BLaER1 (cell line): ENCODE measurements around the gene ALCAM.
"Not testable (repeated sequence)": the region's sequence is repeated elsewhere in the genome, so short reads cannot be mapped to it uniquely, and the experiment has no call there.

Experiments
- H3K27ac ChIP-seq: shearing (Covaris generic); formaldehyde crosslinking; 2 replicates; pipeline ENCODE4 v1.8.1; 2022
- H3K27me3 ChIP-seq: shearing (Covaris generic); formaldehyde crosslinking; 2 replicates; pipeline ENCODE4 v1.8.1; 2022
- H3K36me3 ChIP-seq: shearing (Covaris generic); formaldehyde crosslinking; 2 replicates; pipeline ENCODE4 v1.8.1; 2022
- H3K4me1 ChIP-seq: shearing (Covaris generic); formaldehyde crosslinking; 2 replicates; pipeline ENCODE4 v1.8.1; 2022
- H3K4me2 ChIP-seq: shearing (Covaris generic); formaldehyde crosslinking; 2 replicates; pipeline ENCODE4 v1.8.1; 2022
- H3K4me3 ChIP-seq: shearing (Covaris generic); formaldehyde crosslinking; 2 replicates; pipeline ENCODE4 v1.8.1; 2022
- H3K9ac ChIP-seq: shearing (Covaris generic); formaldehyde crosslinking; 2 replicates; pipeline ENCODE4 v1.8.1; 2022
- H3K9me3 ChIP-seq: shearing (Covaris generic); formaldehyde crosslinking; 2 replicates; pipeline ENCODE4 v1.8.1; 2022
- H4K20me1 ChIP-seq: shearing (Covaris generic); formaldehyde crosslinking; 2 replicates; pipeline ENCODE4 v1.8.1; 2022
- Cebpa-rat ChIP-seq: shearing (Covaris generic); IDR thresholded peaks from 2 replicates; pipeline ENCODE4 v1.8.1; 2022

Gene ALCAM

DNA sequence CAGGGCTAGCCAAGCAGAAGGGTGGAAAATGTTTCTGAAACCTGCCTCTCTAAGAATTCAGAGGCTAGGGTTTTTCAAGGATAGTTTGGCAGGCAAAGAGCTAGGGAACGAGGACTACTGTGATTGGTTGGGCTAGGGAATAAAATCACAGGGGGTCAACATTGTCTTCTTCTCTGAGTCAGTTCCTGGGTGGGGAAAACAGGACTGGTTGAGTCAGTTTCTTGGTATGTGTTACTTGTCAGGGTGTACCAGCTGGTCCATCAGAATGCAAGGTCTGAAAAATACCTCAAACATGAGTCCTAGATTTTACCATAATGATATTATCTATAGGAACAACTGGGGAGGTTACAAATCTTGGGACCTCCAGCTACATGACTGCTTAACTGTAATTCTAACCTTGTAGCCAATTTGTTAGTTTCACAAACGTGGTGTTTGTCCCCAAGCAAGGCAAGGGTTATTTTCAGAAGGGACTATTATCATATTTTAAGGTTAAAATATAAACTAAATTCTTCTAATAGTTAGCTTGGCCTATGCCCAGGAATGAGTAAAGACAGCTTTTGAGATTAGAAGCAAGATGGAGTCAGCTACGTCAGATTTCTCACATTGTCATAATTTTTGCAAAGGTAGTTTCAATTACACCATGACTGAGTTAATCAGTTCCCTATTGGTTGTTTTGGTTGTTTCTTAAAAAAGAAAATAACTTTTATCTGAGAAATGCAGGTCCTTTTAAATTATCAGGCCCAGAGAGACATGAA, 231.5 kb downstream of the ALCAM start:
- Histone ChIP-seq H3K27me3 (no peaks in the 10 kb centered on the region), H3K9me3 (no peaks in the 10 kb centered on the region), H3K36me3 (no peaks in the 10 kb centered on the region), H3K27ac (no peak overlapping the region), H4K20me1 (no peaks in the 10 kb centered on the region), H3K4me1 (no peaks in the 10 kb centered on the region), H3K4me3 (no peak overlapping the region), H3K4me2 (no peak overlapping the region), H3K9ac (no peak overlapping the region)
- TF ChIP-seq Cebpa-rat = no peak

DNA sequence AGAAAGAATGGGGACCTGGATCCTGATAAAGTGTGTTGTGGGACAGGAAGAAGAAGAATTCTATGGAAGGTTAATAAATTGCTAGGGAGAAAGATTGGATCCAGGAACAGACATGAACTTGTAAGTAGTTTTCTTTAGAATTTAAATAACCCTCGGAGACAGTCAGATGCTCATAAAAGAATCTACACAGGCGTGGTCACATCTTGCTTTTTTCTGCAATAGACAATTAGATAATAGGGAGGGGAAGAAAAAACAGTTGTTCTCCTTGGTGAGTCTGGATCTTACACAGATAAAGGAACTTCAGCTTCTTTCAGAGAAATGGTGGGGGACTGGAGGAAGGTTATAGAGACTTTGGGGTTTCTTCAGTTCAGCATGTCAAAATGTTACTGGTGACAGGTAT, 232.6 kb downstream of the ALCAM start:
- Histone ChIP-seq H3K4me3 (no peak overlapping the region), H3K9ac (no peak overlapping the region), H3K36me3 (no peaks in the 10 kb centered on the region), H4K20me1 (no peaks in the 10 kb centered on the region), H3K4me1 (no peaks in the 10 kb centered on the region), H3K4me2 (no peak overlapping the region), H3K9me3 (no peaks in the 10 kb centered on the region), H3K27me3 (no peaks in the 10 kb centered on the region), H3K27ac (no peak overlapping the region)
- TF ChIP-seq Cebpa-rat = no peak

DNA sequence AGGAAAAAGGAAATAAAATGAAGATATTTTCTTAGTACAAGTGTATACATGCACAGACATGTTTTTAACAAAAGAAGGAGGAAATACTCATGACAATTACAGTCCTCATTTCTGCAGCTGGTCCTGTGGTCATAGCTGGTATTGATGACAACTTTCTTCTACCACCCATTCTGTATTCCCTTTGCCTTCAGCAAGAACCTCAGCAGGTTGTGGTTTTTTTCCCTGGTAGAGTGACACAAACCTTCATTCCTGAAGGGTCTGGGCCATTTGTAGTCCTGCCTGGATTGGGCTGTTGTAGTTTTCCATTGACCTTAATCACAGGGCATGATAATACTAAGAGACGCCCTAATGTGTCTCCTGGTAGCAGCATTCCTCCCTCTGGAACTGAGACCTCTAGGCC, 235.0 kb downstream of the ALCAM start:
- H3K27me3 ChIP-seq, H3K4me3 ChIP-seq, H3K4me1 ChIP-seq, H3K27ac ChIP-seq, H4K20me1 ChIP-seq, H3K9me3 ChIP-seq, H3K36me3 ChIP-seq, H3K9ac ChIP-seq, H3K4me2 ChIP-seq: not testable (repeated sequence)

DNA sequence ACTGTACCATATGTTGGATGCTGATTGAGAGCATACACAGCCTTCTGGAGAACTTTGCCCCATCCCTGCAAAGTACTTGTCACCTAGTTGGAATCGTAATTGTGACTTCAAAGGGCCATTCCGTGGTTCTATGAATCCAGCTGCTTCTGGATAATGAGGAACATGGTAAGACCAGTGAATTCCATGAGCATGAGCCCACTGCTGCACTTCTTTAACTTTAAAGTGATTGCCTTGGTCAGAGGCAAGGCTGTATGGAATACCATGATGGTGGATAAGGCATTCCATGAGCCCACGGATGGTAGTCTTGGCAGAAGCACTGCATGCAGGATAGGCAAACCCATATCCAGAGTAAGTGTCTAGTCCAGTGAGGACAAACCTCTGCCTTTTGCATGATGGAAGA, 235.6 kb downstream of the ALCAM start:
- not testable (repeated sequence) for H4K20me1 ChIP-seq, H3K36me3 ChIP-seq, H3K27me3 ChIP-seq, H3K9me3 ChIP-seq, H3K4me2 ChIP-seq, H3K4me1 ChIP-seq, H3K9ac ChIP-seq, H3K4me3 ChIP-seq, H3K27ac ChIP-seq

DNA sequence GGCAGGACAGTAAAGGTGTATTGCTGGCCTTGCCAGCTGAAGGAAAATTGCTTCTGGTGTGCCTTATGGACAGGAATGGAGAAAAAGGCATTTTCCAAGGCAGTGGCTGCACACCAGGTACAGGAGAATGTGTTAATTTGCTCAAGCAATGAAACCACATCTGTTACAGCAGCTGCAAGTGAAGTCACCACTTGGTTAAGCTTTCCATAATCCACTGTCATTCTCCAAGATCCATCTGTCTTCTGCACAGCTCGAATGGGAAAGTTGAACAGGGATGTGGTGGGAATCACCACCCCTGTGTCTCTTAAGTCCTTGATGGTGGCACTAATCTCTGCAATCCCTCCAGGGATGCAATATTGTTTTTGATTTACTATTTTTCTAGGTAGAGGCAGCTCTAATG, 236.8 kb downstream of the ALCAM start:
- H3K27ac ChIP-seq, H3K4me1 ChIP-seq, H4K20me1 ChIP-seq, H3K9ac ChIP-seq, H3K4me2 ChIP-seq, H3K4me3 ChIP-seq, H3K27me3 ChIP-seq, H3K9me3 ChIP-seq, H3K36me3 ChIP-seq: not testable (repeated sequence)

DNA sequence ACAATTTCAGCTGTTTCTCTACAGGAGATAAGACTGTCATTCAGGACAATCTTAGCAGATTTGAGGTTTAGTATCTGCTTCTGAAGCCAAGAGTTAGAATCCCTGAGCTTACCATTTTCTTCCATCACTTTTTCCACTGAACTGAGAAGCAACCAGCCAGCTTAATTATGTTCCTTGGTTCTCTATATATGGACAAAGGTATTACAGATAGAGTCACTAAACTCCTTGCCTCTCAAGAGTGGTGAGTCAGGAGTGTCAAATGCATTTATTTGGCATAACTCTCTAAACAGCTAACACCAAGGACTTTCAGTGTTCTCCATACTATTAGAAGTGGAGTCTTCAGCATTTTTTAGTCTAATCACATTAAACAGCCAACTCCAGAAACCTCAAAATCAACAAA, 239.3 kb downstream of the ALCAM start:
- Histone ChIP-seq H3K9ac (no peak overlapping the region), H3K4me2 (no peak overlapping the region), H3K4me1 (no peaks in the 10 kb centered on the region), H3K27ac (no peak overlapping the region), H3K27me3 (no peaks in the 10 kb centered on the region), H3K36me3 (no peaks in the 10 kb centered on the region), H3K4me3 (no peak overlapping the region), H3K9me3 (no peaks in the 10 kb centered on the region), H4K20me1 (no peaks in the 10 kb centered on the region)
- TF ChIP-seq Cebpa-rat = no peak

DNA sequence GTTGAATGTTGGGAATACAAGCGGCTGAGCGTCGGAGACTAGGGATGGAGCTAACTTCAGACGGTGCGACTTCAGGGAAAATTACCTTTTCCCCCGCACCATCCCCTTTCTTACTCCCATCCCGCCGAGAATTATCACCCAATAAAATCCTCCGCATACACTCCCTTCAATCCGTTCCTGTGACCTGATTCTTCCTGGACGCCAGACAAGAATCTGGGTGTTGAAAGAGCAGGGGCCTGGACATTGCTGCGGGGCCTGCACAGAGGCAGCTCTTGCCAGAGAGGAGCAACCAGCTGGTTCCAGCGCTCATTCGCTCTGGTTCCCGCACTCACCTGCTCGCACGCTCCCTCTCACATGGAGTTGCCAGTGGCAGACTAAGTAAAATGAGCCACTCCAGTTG, 241.9 kb downstream of the ALCAM start:
- TF ChIP-seq Cebpa-rat = no peak
- Histone ChIP-seq H3K9ac (no peak overlapping the region), H3K27ac (no peak overlapping the region), H3K27me3 (no peaks in the 10 kb centered on the region), H4K20me1 (no peaks in the 10 kb centered on the region), H3K36me3 (no peaks in the 10 kb centered on the region), H3K9me3 (no peaks in the 10 kb centered on the region), H3K4me1 (no peaks in the 10 kb centered on the region), H3K4me2 (no peak overlapping the region), H3K4me3 (no peak overlapping the region)

DNA sequence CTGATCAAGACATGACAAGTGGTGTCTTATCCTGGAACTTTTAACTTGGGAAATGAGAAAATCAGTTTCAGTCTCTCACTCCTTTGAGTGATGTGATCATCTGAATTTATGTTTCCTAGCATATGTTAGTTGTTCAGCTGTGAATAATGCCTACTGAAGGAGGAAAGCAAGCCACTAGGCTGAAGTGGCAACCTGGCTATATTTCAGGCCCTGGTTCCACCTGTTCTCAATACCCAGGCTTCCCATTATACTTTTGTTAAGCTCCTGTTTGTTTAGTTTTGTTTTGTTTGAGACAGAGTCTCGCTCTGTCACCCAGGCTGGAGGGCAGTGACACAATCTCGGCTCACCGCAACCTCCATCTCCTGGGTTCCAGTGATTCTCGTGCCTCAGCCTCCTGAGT, 243.8 kb downstream of the ALCAM start:
- Histone ChIP-seq H3K4me2 (no peak overlapping the region), H3K9me3 (no peaks in the 10 kb centered on the region), H4K20me1 (no peaks in the 10 kb centered on the region), H3K4me3 (no peak overlapping the region), H3K27me3 (no peaks in the 10 kb centered on the region), H3K36me3 (no peaks in the 10 kb centered on the region), H3K4me1 (no peaks in the 10 kb centered on the region), H3K9ac (no peak overlapping the region), H3K27ac (no peak overlapping the region)
- no peak for TF ChIP-seq Cebpa-rat

DNA sequence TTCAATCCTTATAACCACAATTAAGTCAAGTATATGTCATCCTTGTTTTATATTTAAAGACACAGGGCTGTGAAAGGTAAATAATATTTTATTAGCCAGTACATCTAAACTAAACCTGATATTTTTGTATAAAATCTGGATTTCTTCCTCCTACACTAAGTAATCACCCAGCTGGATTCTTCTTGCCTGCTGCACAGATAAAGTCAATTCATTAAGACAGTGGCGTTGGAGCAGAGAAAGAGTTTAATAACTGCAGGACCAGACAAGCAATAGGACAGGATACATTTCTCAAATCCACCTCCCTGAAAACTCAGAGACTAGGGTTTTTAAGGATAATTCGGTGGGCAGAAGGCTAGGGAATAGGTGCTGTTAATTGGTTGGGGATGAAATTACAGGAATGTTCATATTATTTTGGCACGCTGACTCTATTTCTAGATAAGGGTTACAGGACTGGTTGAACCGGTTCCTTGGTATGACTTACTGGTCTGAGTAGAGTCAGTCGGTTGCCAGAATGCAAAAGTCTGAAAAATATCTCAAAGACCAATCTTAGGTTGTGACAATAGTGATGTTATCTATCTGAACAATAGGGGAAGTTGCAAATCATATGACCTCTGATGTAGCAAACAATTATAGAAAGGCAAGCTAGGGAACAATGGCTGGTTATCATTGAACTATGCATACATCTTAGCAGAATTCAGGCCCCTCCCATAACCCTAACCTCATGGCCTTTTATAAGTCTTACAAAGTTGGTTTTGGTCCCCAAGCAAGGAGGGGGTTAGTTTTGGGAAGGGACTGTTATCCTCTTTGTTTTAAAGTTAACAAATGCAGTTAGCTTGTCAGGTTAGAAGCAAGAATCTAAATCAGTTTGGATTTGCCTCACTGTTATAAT, 244.8 kb downstream of the ALCAM start:
- Histone ChIP-seq H3K27ac (no peak overlapping the region), H3K4me1 (no peaks in the 10 kb centered on the region), H3K27me3 (no peaks in the 10 kb centered on the region), H3K9ac (no peak overlapping the region), H3K4me3 (no peak overlapping the region), H3K9me3 (no peaks in the 10 kb centered on the region), H3K36me3 (no peaks in the 10 kb centered on the region), H4K20me1 (no peaks in the 10 kb centered on the region), H3K4me2 (no peak overlapping the region)
- TF ChIP-seq Cebpa-rat = no peak

DNA sequence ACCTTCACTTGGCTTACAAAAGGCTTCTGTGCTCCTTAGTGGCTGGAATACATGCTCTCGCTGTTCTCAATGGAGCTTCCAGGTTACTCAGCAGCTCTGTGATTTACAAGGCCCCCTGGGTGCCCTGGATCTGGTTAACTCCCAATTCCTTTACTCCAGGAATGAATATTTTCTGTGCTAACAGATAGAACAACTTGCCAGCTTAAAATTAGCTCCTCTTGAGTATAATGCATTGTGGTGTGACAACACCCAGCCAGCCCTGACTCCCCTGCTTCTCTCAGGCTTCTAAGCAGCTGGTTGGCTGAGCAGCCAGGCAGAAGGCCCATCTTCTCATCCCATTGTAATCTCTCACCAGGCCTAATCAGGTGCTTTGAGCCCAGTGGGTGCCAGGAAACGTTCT, 246.4 kb downstream of the ALCAM start:
- Histone ChIP-seq H3K4me3 (no peak overlapping the region), H4K20me1 (no peaks in the 10 kb centered on the region), H3K4me2 (no peak overlapping the region), H3K27ac (no peak overlapping the region), H3K9ac (no peak overlapping the region), H3K36me3 (no peaks in the 10 kb centered on the region), H3K9me3 (no peaks in the 10 kb centered on the region), H3K27me3 (no peaks in the 10 kb centered on the region), H3K4me1 (no peaks in the 10 kb centered on the region)
- no peak for TF ChIP-seq Cebpa-rat
